IMR-90 (cell line): ENCODE measurements around the gene YKT6. TPM values are rescaled to one million over a fixed set of nuclear protein-coding genes. Genes with fewer than 3 reads are reported as not detected.

Source experiments
- ATAC-seq: fragments of 200-7000 bp; cut with Tn5 transposase; 2 replicates; pipeline ENCODE4 v1.9.1; 2020; ENCODE audit warnings: low read depth, mild to moderate bottlenecking, moderate library complexity
- BruUV-seq: library from RNA; stranded (reverse); fragments of 400-500 nt; replicated peaks from 2 replicates; lab custom pipeline; 2021; lab: Mats Ljungman, UMichigan
- CTCF ChIA-PET: fragments of 300-600 bp; formaldehyde crosslinking; extraction: SDS; loops from one replicate; lab custom pipeline; 2021; ENCODE audit warnings: antibody characterized with exemption; lab: Yijun Ruan, JAX
- POLR2A ChIA-PET: fragments of 300-600 bp; sonication (Branson Sonifier 250); formaldehyde crosslinking; loops from one replicate; lab custom pipeline; 2022; ENCODE audit warnings: antibody characterized with exemption; ENCODE audit not compliant: unreplicated experiment; lab: Charles Lee
- DNase-seq: peaks from one replicate; pipeline ENCODE4 v3.0.0; 2013
- H2AFZ ChIP-seq: replicated peaks from 2 replicates; pipeline ENCODE3; 2013; ENCODE audit warnings: low read length, mild to moderate bottlenecking; ENCODE audit not compliant: poor library complexity
- H2AK5ac ChIP-seq: 2 replicates; pipeline ENCODE4 v1.6.1; 2013; ENCODE audit warnings: low read depth, low read length, inconsistent platforms
- H2AK9ac ChIP-seq: replicated peaks from 2 replicates; pipeline ENCODE3; 2013; ENCODE audit warnings: mild to moderate bottlenecking, low read depth, low read length, moderate library complexity; ENCODE audit not compliant: poor library complexity
- H2BK120ac ChIP-seq: 2 replicates; pipeline ENCODE4 v1.6.1; 2013; ENCODE audit warnings: low read depth, low read length, inconsistent platforms
- H2BK15ac ChIP-seq: 3 replicates; pipeline ENCODE4 v1.6.1; 2013; ENCODE audit warnings: low read depth, low read length, inconsistent platforms
- H2BK20ac ChIP-seq: 2 replicates; pipeline ENCODE4 v1.6.1; 2013; ENCODE audit warnings: low read depth, mild to moderate bottlenecking, inconsistent platforms, low read length, moderate library complexity
- H2BK5ac ChIP-seq: 2 replicates; pipeline ENCODE4 v1.6.1; 2013; ENCODE audit warnings: mild to moderate bottlenecking, low read depth, low read length, inconsistent platforms; ENCODE audit not compliant: poor library complexity, severe bottlenecking
- H3K14ac ChIP-seq: replicated peaks from 2 replicates; pipeline ENCODE4 v1.6.1; 2013; ENCODE audit warnings: low read depth, low read length, inconsistent platforms
- H3K18ac ChIP-seq: 2 replicates; pipeline ENCODE4 v1.6.1; 2013; ENCODE audit warnings: low read depth, low read length, control low read depth
- H3K23ac ChIP-seq: 2 replicates; pipeline ENCODE4 v1.6.1; 2013; ENCODE audit warnings: low read depth, low read length, inconsistent platforms
- H3K27ac ChIP-seq: 2 replicates; pipeline ENCODE4 v1.5.1; 2013; ENCODE audit warnings: mild to moderate bottlenecking, control low read depth, low read length; ENCODE audit not compliant: insufficient read depth
- H3K27me3 ChIP-seq: 2 replicates; pipeline ENCODE4 v1.6.1; 2013; ENCODE audit warnings: low read length; ENCODE audit not compliant: control insufficient read depth, insufficient read depth
- H3K36me3 ChIP-seq: 2 replicates; pipeline ENCODE4 v1.6.1; 2013; ENCODE audit warnings: low read length, mixed read lengths; ENCODE audit not compliant: control insufficient read depth, insufficient read depth
- H3K4ac ChIP-seq: 2 replicates; pipeline ENCODE4 v1.6.1; 2013; ENCODE audit warnings: low read depth, low read length, inconsistent platforms
- H3K4me1 ChIP-seq: 2 replicates; pipeline ENCODE4 v1.6.1; 2013; ENCODE audit warnings: low read length, mixed read lengths; ENCODE audit not compliant: control insufficient read depth, insufficient read depth
- H3K4me2 ChIP-seq: 2 replicates; pipeline ENCODE4 v1.6.1; 2013; ENCODE audit warnings: low read depth, mild to moderate bottlenecking, control low read depth, low read length, moderate library complexity
- H3K4me3 ChIP-seq: 2 replicates; pipeline ENCODE4 v1.5.1; 2013; ENCODE audit warnings: low read depth, mild to moderate bottlenecking, control low read depth, low read length, moderate library complexity; ENCODE audit not compliant: insufficient read depth
- H3K56ac ChIP-seq: 2 replicates; pipeline ENCODE4 v1.6.1; 2013; ENCODE audit warnings: low read length, inconsistent platforms; ENCODE audit not compliant: insufficient read depth; ENCODE audit errors: extremely low read depth
- H3K79me1 ChIP-seq, 2 experiments: 2 replicates each; pipeline ENCODE4 v1.6.1; 2013; ENCODE audit warnings: low read length in 2 of 2, inconsistent platforms in 1 of 2, low read depth in 1 of 2
- H3K9ac ChIP-seq: 2 replicates; pipeline ENCODE4 v1.6.1; 2013; ENCODE audit warnings: low read depth, low read length, control low read depth
- H3K9me1 ChIP-seq: 2 replicates; pipeline ENCODE4 v1.6.1; 2013; ENCODE audit warnings: low read length, inconsistent platforms; ENCODE audit not compliant: insufficient read depth
- H3K9me3 ChIP-seq: 2 replicates; pipeline ENCODE4 v1.6.1; 2013; ENCODE audit warnings: low read length; ENCODE audit not compliant: control insufficient read depth, insufficient read depth
- H4K20me1 ChIP-seq: 2 replicates; pipeline ENCODE4 v1.6.1; 2013; ENCODE audit warnings: low read length, inconsistent platforms; ENCODE audit not compliant: insufficient read depth
- H4K5ac ChIP-seq: 2 replicates; pipeline ENCODE4 v1.6.1; 2013; ENCODE audit warnings: mild to moderate bottlenecking, low read depth, low read length, control low read depth
- H4K8ac ChIP-seq, 2 experiments: 2 replicates each; pipeline ENCODE4 v1.6.1; 2013; ENCODE audit warnings: low read depth in 2 of 2, low read length in 2 of 2, control low read depth in 1 of 2, inconsistent platforms in 1 of 2
- H4K91ac ChIP-seq: 2 replicates; pipeline ENCODE4 v1.6.1; 2013; ENCODE audit warnings: low read depth, low read length, inconsistent platforms; ENCODE audit not compliant: insufficient read depth
- BHLHE40 ChIP-seq: fragments of 150-350 bp; IDR thresholded peaks from 2 replicates; pipeline ENCODE4 v1.6.1; 2016; ENCODE audit warnings: mild to moderate bottlenecking, low read depth, low read length
- CEBPB ChIP-seq: IDR thresholded peaks from 2 replicates; pipeline ENCODE4 v1.6.1; 2012; ENCODE audit warnings: low read depth, low read length, improper control_type of control experiment
- CHD1 ChIP-seq: IDR thresholded peaks from 2 replicates; pipeline ENCODE4 v1.6.1; 2012; ENCODE audit warnings: low read depth, low read length, improper control_type of control experiment
- CTCF ChIP-seq: conservative IDR thresholded peaks from 2 replicates; pipeline ENCODE4 v1.5.1; 2012; ENCODE audit warnings: mild to moderate bottlenecking, low read depth, low read length, improper control_type of control experiment
- ELK1 ChIP-seq: fragments of 150-350 bp; IDR thresholded peaks from 2 replicates; pipeline ENCODE4 v1.6.1; 2016; ENCODE audit warnings: low read depth, mild to moderate bottlenecking, low read length, moderate library complexity, borderline replicate concordance
- FOS ChIP-seq: fragments of 150-350 bp; IDR thresholded peaks from 2 replicates; pipeline ENCODE4 v1.6.1; 2016; ENCODE audit warnings: low read depth, low read length
- MAFK ChIP-seq: IDR thresholded peaks from 2 replicates; pipeline ENCODE4 v1.6.1; 2012; ENCODE audit warnings: low read depth, low read length, improper control_type of control experiment
- MAZ ChIP-seq: IDR thresholded peaks from 2 replicates; pipeline ENCODE4 v1.6.1; 2012; ENCODE audit warnings: low read depth, mild to moderate bottlenecking, low read length, improper control_type of control experiment, moderate library complexity, borderline replicate concordance
- MXI1 ChIP-seq: IDR thresholded peaks from 2 replicates; pipeline ENCODE4 v1.6.1; 2012; ENCODE audit warnings: low read depth, mild to moderate bottlenecking, low read length, moderate library complexity, borderline replicate concordance
- NFE2L2 ChIP-seq: fragments of 150-350 bp; IDR thresholded peaks from 2 replicates; pipeline ENCODE4 v1.6.1; 2016; ENCODE audit warnings: low read depth, mild to moderate bottlenecking, low read length
- POLR2A ChIP-seq: IDR thresholded peaks from 2 replicates; pipeline ENCODE4 v1.6.1; 2012; ENCODE audit warnings: mild to moderate bottlenecking, low read depth, low read length
- RAD21 ChIP-seq: IDR thresholded peaks from 2 replicates; pipeline ENCODE4 v1.6.1; 2012; ENCODE audit warnings: low read length, improper control_type of control experiment
- RCOR1 ChIP-seq: IDR thresholded peaks from 2 replicates; pipeline ENCODE4 v1.6.1; 2012; ENCODE audit warnings: mild to moderate bottlenecking, low read length, improper control_type of control experiment; ENCODE audit not compliant: insufficient replicate concordance
- RFX5 ChIP-seq: IDR thresholded peaks from 2 replicates; pipeline ENCODE4 v1.8.0; 2012; ENCODE audit warnings: low read depth, mild to moderate bottlenecking, low read length, moderate library complexity
- SMC3 ChIP-seq: fragments of 150-350 bp; IDR thresholded peaks from 2 replicates; pipeline ENCODE4 v1.6.1; 2016; ENCODE audit warnings: low read depth, mild to moderate bottlenecking, antibody characterized with exemption, low read length, moderate library complexity
- WGBS, 2 experiments: methylation state at CpG; one replicate each; pipeline versions ENCODE4 v1.1.5 to v1.1.7; 2013; ENCODE audit warnings: missing lambda C conversion rate in 2 of 2; ENCODE audit not compliant: insufficient read length in 1 of 2; ENCODE audit errors: extremely low coverage in 2 of 2; 5-methylcytosine and 5-hydroxymethylcytosine counted together
- dilution Hi-C: fragments of 300-500 bp; cut with HindIII; formaldehyde crosslinking; loops from one replicate; pipeline ENCODE4 v1.14.3; 2018; ENCODE audit warnings: low sequenced_read_pairs; ENCODE audit not compliant: unreplicated experiment
- in situ Hi-C: fragments of 300-500 bp; cut with MboI; formaldehyde crosslinking; loops from 3 replicates; pipeline ENCODE4 v1.14.3; 2019; ENCODE audit warnings: low sequenced_read_pairs, inconsistent platforms, mixed read lengths
- intact Hi-C: fragments of 100-400 bp; cut with micrococcal nuclease; formaldehyde crosslinking; loops from 2 replicates; pipeline ENCODE4 v1.10.0; 2022
- polyA plus RNA-seq, 3 experiments: library from polyadenylated mRNA; depleted of rRNA; stranded (reverse); fragments of >200 nt; gene quantifications; 2 replicates each; pipeline ENCODE4 v1.2.3, GENCODE V29; 2012; ENCODE audit warnings: low replicate concordance in 1 of 3
- total RNA-seq: library from RNA; depleted of rRNA; stranded (reverse); fragments of >200 nt; gene quantifications from 2 replicates; pipeline ENCODE4 v1.2.3, GENCODE V29; 2012
- TF ChIP-seq, protein P1 (sequence below): fragments of 150-350 bp; IDR thresholded peaks from 2 replicates; pipeline ENCODE4 v1.6.1; 2017; ENCODE audit warnings: mild to moderate bottlenecking, antibody characterized with exemption, low read length, low read depth

The YKT6 gene
- total and polyA plus RNA-seq, 2 of the 4 experiments (the other 2 are of a cell fraction): 115 to 120 TPM

GRCh38 chr7:44197474-44197873, 3.3 kb upstream of the YKT6 start:
- H2BK15ac ChIP-seq: no peak overlapping the region; the same call in 2 of the 3 replicates
- H3K9me1 ChIP-seq: 0 out of 2 replicates have a peak, but pooled peaks cover 3% of the 10 kb centered on the region
- TF ChIP-seq MXI1 (no peak), NFE2L2 (no peak), MAFK (no peak), ELK1 (no peak), POLR2A (no peak), CHD1 (no peak), RAD21 (no peak), SMC3 (no peak), BHLHE40 (no peak), RCOR1 (no peak), MAZ (no peak), FOS (no peak), RFX5 (no peak), CEBPB (no peak), CTCF (no peak)
- TF ChIP-seq, protein P1, sequence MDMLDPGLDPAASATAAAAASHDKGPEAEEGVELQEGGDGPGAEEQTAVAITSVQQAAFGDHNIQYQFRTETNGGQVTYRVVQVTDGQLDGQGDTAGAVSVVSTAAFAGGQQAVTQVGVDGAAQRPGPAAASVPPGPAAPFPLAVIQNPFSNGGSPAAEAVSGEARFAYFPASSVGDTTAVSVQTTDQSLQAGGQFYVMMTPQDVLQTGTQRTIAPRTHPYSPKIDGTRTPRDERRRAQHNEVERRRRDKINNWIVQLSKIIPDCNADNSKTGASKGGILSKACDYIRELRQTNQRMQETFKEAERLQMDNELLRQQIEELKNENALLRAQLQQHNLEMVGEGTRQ: no peak
- no peak overlapping the region for H3K23ac ChIP-seq
- no peak overlapping the region for H2AK5ac ChIP-seq
- H3K4me1 ChIP-seq: no peaks in the 10 kb centered on the region; the same call in 1 of the 2 replicates
- H4K5ac ChIP-seq: no peak overlapping the region
- intact Hi-C loops: no loop called here
- no peak overlapping the region for H4K91ac ChIP-seq
- no peak overlapping the region for H3K4ac ChIP-seq
- H2AFZ ChIP-seq: no peak overlapping the region
- peaks cover 4% of the 10 kb centered on the region; the same call in 1 of the 2 replicates for H3K27me3 ChIP-seq
- in situ Hi-C loops: loop anchor here (5.0 to 10.0 kb wide), 2 partner anchors 73 to 130 kb away; partner anchors contain the start of genes PGAM2 and POLD2
- dilution Hi-C loops: no loop called here
- H3K4me3 ChIP-seq: no peak overlapping the region
- H2BK120ac ChIP-seq: no peak overlapping the region
- H3K4me2 ChIP-seq: no peak overlapping the region
- ATAC-seq (no peak), DNase-seq (no peak)
- H3K79me1 ChIP-seq: peaks cover under 1 to 12% of the 10 kb centered on the region in 2 experiments; a peak in 2 of 4 replicates
- no peak overlapping the region for H2BK20ac ChIP-seq
- H4K20me1 ChIP-seq: peaks cover 9% of the 10 kb centered on the region
- no peak overlapping the region for H3K18ac ChIP-seq
- no peak overlapping the region for H3K27ac ChIP-seq
- WGBS, 2 experiments: no CpG with 5 or more reads among the region's 7 CpGs
- no peak overlapping the region for H3K9ac ChIP-seq
- no TSS peak for BruUV-seq
- ChIA-PET POLR2A (no interaction called here), CTCF (interaction anchor here (0.7 to 1.4 kb wide), 3 partner anchors 11 to 66 kb away, joined by 3 to 4 read pairs (median 4); no protein-coding TSS in a partner anchor)
- no peak overlapping the region for H2BK5ac ChIP-seq
- no peak overlapping the region for H3K56ac ChIP-seq
- no peaks in the 10 kb centered on the region for H3K9me3 ChIP-seq
- H3K14ac ChIP-seq: no peak overlapping the region
- no peaks in the 10 kb centered on the region for H3K36me3 ChIP-seq
- no peak overlapping the region for H4K8ac ChIP-seq
- H2AK9ac ChIP-seq: no peak overlapping the region
